B cell (primary cell): ENCODE measurements around the gene ATP8B2. TPM values are rescaled to one million over a fixed set of nuclear protein-coding genes. Genes with fewer than 3 reads are reported as not detected.

Source experiments
- ATAC-seq: fragments of 200-7000 bp; cut with Tn5 transposase; one replicate; pipeline ENCODE4 v1.10.0; 2021; ENCODE audit warnings: low read depth, mild to moderate bottlenecking, moderate number of reproducible peaks, moderate library complexity
- CTCF ChIA-PET: fragments of 350-600 bp; sonication (Branson Sonifier 250); formaldehyde crosslinking; loops from one replicate; lab custom pipeline; 2021; ENCODE audit warnings: antibody characterized with exemption, inconsistent platforms; lab: Charles Lee
- POLR2A ChIA-PET: fragments of 350-600 bp; sonication (Branson Sonifier 250); formaldehyde crosslinking; loops from one replicate; lab custom pipeline; 2021; ENCODE audit warnings: antibody characterized with exemption; lab: Charles Lee
- DNase-seq: peaks from one replicate; pipeline ENCODE4 v3.0.0; 2013
- H2AFZ ChIP-seq: 2 replicates; pipeline ENCODE4 v1.6.1; 2012; ENCODE audit warnings: mild to moderate bottlenecking, low read depth, low read length; ENCODE audit not compliant: insufficient read depth, poor library complexity, severe bottlenecking
- H3K27ac ChIP-seq, 2 donors: 1 replicate in 1 of 2; 2 replicates in 1 of 2; pipeline ENCODE4 v1.5.1; 2012 to 2013; ENCODE audit warnings: low read length in 2 of 2, mild to moderate bottlenecking in 2 of 2, moderate library complexity in 1 of 2
- H3K27me3 ChIP-seq, 4 experiments: fragments of 200-600 bp in 1 of 4; sonication (generic) in 1 of 4; replicated peaks in 1 of 4; 1 replicate in 2 of 4; 2 replicates in 2 of 4; pipeline versions ENCODE4 v1.6.1 to v1.7.0; 2013 to 2016; ENCODE audit warnings: low read length in 3 of 4, mild to moderate bottlenecking in 2 of 4, mixed read lengths in 1 of 4, moderate library complexity in 1 of 4; ENCODE audit not compliant: insufficient read depth in 4 of 4, control insufficient read depth in 3 of 4; ENCODE audit errors: control extremely low read depth in 1 of 4
- H3K36me3 ChIP-seq, 2 experiments: replicated peaks in 1 of 2; 1 replicate in 1 of 2; 2 replicates in 1 of 2; pipeline versions ENCODE4 v1.6.1 to v1.7.1; 2013; ENCODE audit warnings: low read length in 1 of 2; ENCODE audit not compliant: insufficient read depth in 2 of 2, control insufficient read depth in 1 of 2; ENCODE audit errors: control extremely low read depth in 1 of 2, extremely low read depth in 1 of 2
- H3K4me1 ChIP-seq, 2 donors: fragments of 200-600 bp in 1 of 2; sonication (generic) in 1 of 2; 1 replicate in 1 of 2; 2 replicates in 1 of 2; pipeline versions ENCODE4 v1.5.1 to v1.6.1; 2013 to 2017; ENCODE audit warnings: low read length in 2 of 2; ENCODE audit not compliant: control insufficient read depth in 2 of 2, insufficient read depth in 2 of 2
- H3K4me2 ChIP-seq: replicated peaks from 2 replicates; pipeline ENCODE3; 2012; ENCODE audit warnings: mild to moderate bottlenecking, low read depth, low read length; ENCODE audit not compliant: poor library complexity, severe bottlenecking
- H3K4me3 ChIP-seq, 5 experiments: fragments of 200-600 bp in 1 of 5; sonication (generic) in 1 of 5; 1 replicate in 3 of 5; 2 replicates in 2 of 5; pipeline versions ENCODE4 v1.5.1 to v1.7.0; 2011 to 2016; ENCODE audit warnings: low read length in 4 of 5, mild to moderate bottlenecking in 4 of 5, low read depth in 2 of 5, control low read depth in 1 of 5, moderate library complexity in 1 of 5; ENCODE audit not compliant: insufficient read depth in 1 of 5; ENCODE audit errors: control extremely low read depth in 1 of 5, extremely low read depth in 1 of 5
- H3K79me2 ChIP-seq: fragments of 200-600 bp; sonication (generic); one replicate; pipeline ENCODE4 v1.6.0; 2016; ENCODE audit warnings: low read length; ENCODE audit not compliant: control insufficient read depth, insufficient read depth
- H3K9ac ChIP-seq: fragments of 200-600 bp; sonication (generic); 2 replicates; pipeline ENCODE4 v1.6.1; 2017; ENCODE audit warnings: mild to moderate bottlenecking, low read length, moderate library complexity
- H3K9me3 ChIP-seq, 3 donors: one replicate each; pipeline versions ENCODE4 v1.6.1 to v1.7.1; 2013; ENCODE audit warnings: low read length in 2 of 3; ENCODE audit not compliant: control insufficient read depth in 2 of 3, insufficient read depth in 1 of 3; ENCODE audit errors: control extremely low read depth in 1 of 3
- H4K20me1 ChIP-seq: 2 replicates; pipeline ENCODE4 v1.6.0; 2012; ENCODE audit warnings: mild to moderate bottlenecking, low read length; ENCODE audit not compliant: insufficient read depth, control insufficient read depth, poor library complexity, severe bottlenecking
- H3K27ac Mint-ChIP-seq: one replicate; pipeline ENCODE4 v1.8.0; 2021; ENCODE audit warnings: mixed read lengths
- H3K27me3 Mint-ChIP-seq: one replicate; pipeline ENCODE4 v1.8.0; 2021; ENCODE audit warnings: mixed read lengths
- H3K4me1 Mint-ChIP-seq: one replicate; pipeline ENCODE4 v1.8.0; 2021; ENCODE audit warnings: mixed read lengths
- H3K4me3 Mint-ChIP-seq: one replicate; pipeline ENCODE4 v1.8.0; 2021; ENCODE audit warnings: mixed read lengths
- H3K9me3 Mint-ChIP-seq: one replicate; pipeline ENCODE4 v1.8.0; 2022; ENCODE audit warnings: mixed read lengths; ENCODE audit not compliant: insufficient read depth
- CTCF ChIP-seq: fragments of 200-600 bp; IDR thresholded peaks from one replicate; pipeline ENCODE4 v1.8.0; 2022; ENCODE audit warnings: antibody characterized with exemption, mild to moderate bottlenecking
- EZH2 ChIP-seq: IDR thresholded peaks from 2 replicates; pipeline ENCODE4 v1.6.1; 2012; ENCODE audit warnings: borderline replicate concordance, low read depth, mild to moderate bottlenecking, moderate library complexity, low read length; ENCODE audit not compliant: insufficient read depth, poor library complexity, severe bottlenecking
- WGBS: methylation state at CpG from one replicate; pipeline ENCODE4 v1.1.5; 2013; ENCODE audit warnings: missing lambda C conversion rate; ENCODE audit not compliant: insufficient coverage; 5-methylcytosine and 5-hydroxymethylcytosine counted together
- intact Hi-C: fragments of 100-400 bp; cut with micrococcal nuclease; formaldehyde crosslinking; loops from one replicate; pipeline ENCODE4 v1.10.0; 2022
- polyA plus RNA-seq: library from polyadenylated mRNA; depleted of rRNA; stranded (reverse); fragments of >200 nt; gene quantifications from 2 replicates; pipeline ENCODE4 v1.2.3, GENCODE V29; 2012
- total RNA-seq, 2 donors: library from RNA; stranded (reverse); fragments of 120-200 nt in 1 of 2; gene quantifications; 1 replicate in 1 of 2; 2 replicates in 1 of 2; pipeline versions ENCODE4 v1.2.3 to v1.2.4, GENCODE V29; 2013 to 2022

ATP8B2 gene
- total and polyA plus RNA-seq, 2 donors (not counting 1 experiment from before 2014, with no cell fraction given), result 31.1 to 50.2 TPM

- Mint-ChIP-seq H3K4me3 (no peak overlapping the region), H3K9me3 (no peaks in the 10 kb centered on the region), H3K27ac (no peak overlapping the region), H3K27me3 (peaks cover 3% of the 10 kb centered on the region), H3K4me1 (no peaks in the 10 kb centered on the region)
- CTCF ChIA-PET, result interaction anchor here (1.0 kb wide), 1 partner anchor 47 kb away, joined by 3 read pairs; no protein-coding TSS in a partner anchor
- H4K20me1 ChIP-seq, result no peaks in the 10 kb centered on the region
- H3K4me3 ChIP-seq, result no peak overlapping the region
- DNase-seq (no peak), ATAC-seq (no peak)
- POLR2A ChIA-PET, result no interaction called here
- H3K9ac ChIP-seq, result no peak overlapping the region
- intact Hi-C loops, result no loop called here
- TF ChIP-seq EZH2 (no peak), CTCF (no peak)
- no peaks in the 10 kb centered on the region for H3K79me2 ChIP-seq
- H3K4me1 ChIP-seq, result no peaks in the 10 kb centered on the region
- no peaks in the 10 kb centered on the region for H3K36me3 ChIP-seq
- H3K4me2 ChIP-seq, result no peak overlapping the region
- H3K27me3 ChIP-seq, result peaks cover 0 to 8% (median 0%) of the 10 kb centered on the region in 4 experiments
- no CpG with 5 or more reads among the region's 3 CpGs for whole genome bisulfite sequencing
- no peak overlapping the region for H2AFZ ChIP-seq
- H3K9me3 ChIP-seq, result peaks cover 0 to 7% (median 0%) of the 10 kb centered on the region in 3 donors
- no peak overlapping the region for H3K27ac ChIP-seq
Observed at GRCh38 chr1:154288661-154289060, 36.7 kb upstream of the ATP8B2 start.

GRCh38 chr1:154290921-154291320 is 34.4 kb upstream of the ATP8B2 start:
- no peak overlapping the region for H3K9ac ChIP-seq
- Mint-ChIP-seq H3K4me1 (no peaks in the 10 kb centered on the region), H3K4me3 (no peak overlapping the region), H3K9me3 (peaks cover 2% of the 10 kb centered on the region), H3K27ac (no peak overlapping the region), H3K27me3 (peaks cover 3% of the 10 kb centered on the region)
- ChIA-PET CTCF (interaction anchor here (0.6 kb wide), 1 partner anchor 11 kb away, joined by 3 read pairs; no protein-coding TSS in a partner anchor), POLR2A (no interaction called here)
- no peak overlapping the region for H2AFZ ChIP-seq
- TF ChIP-seq CTCF (no peak), EZH2 (no peak)
- intact Hi-C loops, result no loop called here
- H4K20me1 ChIP-seq, result no peaks in the 10 kb centered on the region
- H3K27me3 ChIP-seq, result peaks cover 0 to 8% (median 0%) of the 10 kb centered on the region in 4 experiments
- H3K27ac ChIP-seq, result no peak overlapping the region
- no peak overlapping the region for H3K4me2 ChIP-seq
- H3K9me3 ChIP-seq, result peaks cover 0 to 26% (median 17%) of the 10 kb centered on the region in 3 donors
- no peaks in the 10 kb centered on the region for H3K79me2 ChIP-seq
- no CpG with 5 or more reads among the region's 1 CpG for WGBS
- no peak for DNase-seq
- no peak overlapping the region for H3K4me3 ChIP-seq
- H3K4me1 ChIP-seq, result no peaks in the 10 kb centered on the region
- no peak for ATAC-seq
- no peaks in the 10 kb centered on the region for H3K36me3 ChIP-seq
